H1 (cell line): ENCODE results near the gene GRAMD1B. TPM values are rescaled to one million over a fixed set of nuclear protein-coding genes. Genes with fewer than 3 reads are reported as not detected.

ENCODE experiments used
- CHD7 ChIP-seq: fragments of 300-600 bp; sonication (generic); IDR thresholded peaks from 2 replicates; pipeline ENCODE4 v1.7.1; 2012; ENCODE audit warnings: low read length, moderate library complexity, mild to moderate bottlenecking, inconsistent platforms; ENCODE audit not compliant: insufficient replicate concordance
- GTF2F1 ChIP-seq: IDR thresholded peaks from 2 replicates; pipeline ENCODE4 v1.6.1; 2012; ENCODE audit warnings: low read depth, low read length, improper control_type of control experiment, borderline replicate concordance
- JUND ChIP-seq: IDR thresholded peaks from 2 replicates; pipeline ENCODE4 v1.6.1; 2011; ENCODE audit warnings: mild to moderate bottlenecking, improper control_type of control experiment, low read length
- PHF8 ChIP-seq: fragments of 200-600 bp; sonication (generic); conservative IDR thresholded peaks from 2 replicates; pipeline ENCODE4 v1.7.1; 2012; ENCODE audit warnings: low read depth, mild to moderate bottlenecking, inconsistent platforms, low read length, moderate library complexity
- TBP ChIP-seq: IDR thresholded peaks from 2 replicates; pipeline ENCODE4 v1.6.1; 2011; ENCODE audit warnings: low read depth, low read length, improper control_type of control experiment
- polyA plus RNA-seq, 7 experiments: library from polyadenylated mRNA; depleted of rRNA in 3 of 7; stranded (reverse) in 5 of 7; unstranded in 2 of 7; fragments of >200 nt in 5 of 7; fragments of 200-250 nt in 2 of 7; gene quantifications; 1 replicate in 5 of 7; 2 replicates in 1 of 7; 4 replicates in 1 of 7; pipeline versions ENCODE4 v1.2.1 to v1.2.3, GENCODE V29; 2011 to 2013; ENCODE audit warnings: missing spikeins in 2 of 7, mixed read lengths in 2 of 7
- total RNA-seq: library from RNA; stranded (reverse); fragmentation: NEBNext Ultra II Directional; extraction: Animal tissue kit (Norgen Biotek cat#: 25700); gene quantifications from 2 replicates; pipeline ENCODE4 v1.2.1, GENCODE V29; 2021

GRAMD1B gene
- total and polyA plus RNA-seq, 2 of the 8 experiments (the other 6 are each of a cell fraction or from before 2014, with no cell fraction given) = 10.1 to 21.2 TPM

- TF ChIP-seq CHD7 = no peak
- no peak for TF ChIP-seq GTF2F1
- TF ChIP-seq TBP = no peak
- no peak for TF ChIP-seq PHF8
- TF ChIP-seq JUND = no peak
These were observed 178.9 kb downstream of the GRAMD1B start (continued) for GRCh38 chr11:123608945-123609344.
